ENCODE measurements around the gene JAG1.
"Not testable (repeated sequence)": the region's sequence is repeated elsewhere in the genome, so short reads cannot be mapped to it uniquely, and the experiment has no call there.

JAG1 gene

DNA sequence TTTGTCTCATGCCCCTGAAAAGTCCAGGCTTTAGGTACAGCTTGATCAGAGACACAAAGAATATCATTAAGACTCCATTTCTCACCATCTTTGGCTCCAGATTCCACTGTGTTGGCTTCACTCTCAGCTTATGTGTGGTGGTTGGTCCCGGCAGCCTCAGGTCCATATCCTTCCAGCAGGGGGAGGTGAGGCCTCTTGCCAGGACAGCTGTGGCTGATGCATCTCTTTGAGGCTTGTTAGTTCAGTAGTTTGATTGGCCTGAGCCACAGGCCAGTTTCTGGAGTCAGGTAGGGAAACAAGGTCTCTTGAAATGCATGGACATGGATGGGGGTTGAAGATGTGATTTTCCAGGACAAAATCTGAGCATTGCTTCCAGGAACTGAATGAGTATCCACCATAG is 62.4 kb downstream of the JAG1 start:
- no peak for DNase-seq (ENCODE audit: low read depth, low spot score)

DNA sequence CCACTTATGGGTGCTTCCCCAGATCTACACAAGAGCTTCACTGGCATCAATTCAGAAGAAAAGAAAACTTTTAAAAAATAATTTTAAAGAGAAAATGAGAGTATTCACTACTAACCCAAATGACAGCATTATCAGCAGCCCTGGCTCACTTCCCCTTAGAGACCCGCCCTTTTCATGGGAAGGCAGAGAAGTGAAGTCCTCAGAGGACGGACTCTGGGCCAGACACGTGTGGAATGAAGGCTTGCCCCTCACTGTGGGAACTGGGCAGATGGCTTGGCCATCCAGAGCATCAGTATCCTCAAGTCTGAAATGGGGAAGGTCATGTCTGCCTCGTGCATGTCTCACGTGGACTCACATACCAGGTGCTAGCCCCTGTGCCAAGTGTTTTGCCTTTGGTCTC is 63.5 kb downstream of the JAG1 start:
- no peak for DNase-seq (ENCODE audit: low read depth, low spot score)

DNA sequence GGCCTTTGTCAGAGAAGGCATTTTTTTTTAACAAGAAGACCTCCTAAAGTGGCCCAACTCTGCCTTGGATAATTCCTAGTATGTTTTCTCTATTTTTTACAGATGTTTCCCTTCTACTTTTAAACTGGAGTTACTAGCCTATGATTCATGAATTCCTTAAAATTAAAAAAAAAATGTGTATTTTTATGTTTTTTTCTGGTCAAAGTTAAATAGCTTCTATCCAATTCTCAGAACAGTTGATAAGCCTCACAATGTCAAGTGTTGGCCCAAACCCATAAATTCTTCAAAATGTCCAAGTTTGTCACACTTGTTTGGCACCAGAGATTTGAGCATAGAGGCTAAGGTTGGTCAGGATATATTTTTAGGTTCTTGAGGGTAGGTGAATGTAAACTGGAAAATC is 64.0 kb downstream of the JAG1 start:
- DNase-seq (ENCODE audit: low read depth, low spot score), result no peak

DNA sequence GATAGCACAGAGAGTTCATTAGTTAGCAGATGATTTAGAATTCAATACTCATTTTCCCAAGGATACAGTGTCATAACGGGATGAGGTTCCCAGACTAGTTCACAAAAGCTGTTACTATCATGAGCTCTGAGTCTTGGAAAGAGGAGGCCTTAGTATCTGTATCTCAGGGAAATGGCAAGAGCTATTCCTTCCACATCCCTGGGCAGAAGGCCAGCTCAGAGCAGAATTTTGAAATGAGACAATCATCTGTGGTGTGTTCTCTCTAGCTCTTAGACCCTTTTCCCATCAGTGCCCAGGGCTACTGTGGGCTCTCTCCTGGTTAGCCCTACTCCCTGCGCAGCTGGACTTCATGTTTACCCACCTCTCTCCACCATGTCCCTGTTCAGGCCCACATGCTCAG is 64.5 kb downstream of the JAG1 start:
- DNase-seq (ENCODE audit: low read depth, low spot score), result no peak

DNA sequence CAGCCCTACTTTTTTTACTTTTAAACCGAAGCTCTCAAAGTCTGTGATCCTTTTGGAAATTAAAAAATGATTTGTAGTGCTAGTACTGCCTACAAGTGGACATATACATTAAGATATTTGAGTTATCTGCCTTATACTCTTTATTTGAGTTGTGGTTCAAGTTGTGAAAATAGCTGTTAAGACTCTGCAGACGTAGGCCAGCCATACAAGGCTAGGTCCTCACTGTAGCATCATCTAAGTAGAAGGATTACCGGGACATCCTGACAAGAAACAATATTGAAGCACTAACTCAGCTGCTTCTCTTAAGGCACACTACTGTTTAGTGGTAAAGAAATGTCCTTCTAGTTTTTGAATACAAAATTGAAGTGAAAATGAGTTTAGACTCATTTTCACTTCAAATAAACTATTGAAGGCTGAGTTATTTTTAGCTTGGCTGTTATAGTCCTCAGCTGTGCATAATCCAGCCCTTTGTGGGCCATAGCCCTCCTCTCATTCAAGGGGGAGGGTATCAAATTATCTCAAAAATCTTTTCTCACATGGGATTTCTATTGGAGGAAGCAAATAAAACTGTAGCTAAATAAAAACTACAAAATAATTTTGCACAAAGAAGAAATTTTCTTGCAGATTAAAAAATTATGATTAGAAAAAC is 68.1 kb downstream of the JAG1 start:
- no peak for DNase-seq (ENCODE audit: low read depth, low spot score)

DNA sequence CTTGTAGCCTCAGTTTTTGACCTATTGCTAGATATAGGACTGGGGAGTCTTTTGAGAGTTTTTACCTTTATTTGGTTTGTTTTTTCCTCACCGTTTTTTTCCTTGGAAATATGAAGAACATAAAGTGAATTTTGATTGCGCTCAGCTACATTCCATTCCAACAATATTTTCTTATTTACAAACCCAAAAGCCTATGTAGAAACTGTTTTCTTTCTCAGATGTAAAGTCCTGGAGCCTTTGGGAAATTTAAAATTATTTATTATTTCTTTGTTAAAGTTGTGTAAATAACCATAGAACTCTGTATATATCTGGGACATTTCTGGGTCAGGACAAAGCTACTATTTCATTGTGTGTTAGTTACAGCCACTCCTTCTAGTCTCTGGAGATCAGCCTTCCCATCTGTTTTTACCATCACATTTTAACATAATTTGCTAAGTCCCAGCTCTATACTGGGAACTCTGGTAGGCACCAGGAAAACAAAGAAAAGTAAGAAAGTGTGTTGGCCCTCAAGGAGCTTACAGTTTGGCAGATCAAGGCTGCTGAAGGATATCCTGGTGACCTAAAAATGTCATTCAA is 68.8 kb downstream of the JAG1 start:
- DNase-seq (ENCODE audit: low read depth, low spot score), result no peak

DNA sequence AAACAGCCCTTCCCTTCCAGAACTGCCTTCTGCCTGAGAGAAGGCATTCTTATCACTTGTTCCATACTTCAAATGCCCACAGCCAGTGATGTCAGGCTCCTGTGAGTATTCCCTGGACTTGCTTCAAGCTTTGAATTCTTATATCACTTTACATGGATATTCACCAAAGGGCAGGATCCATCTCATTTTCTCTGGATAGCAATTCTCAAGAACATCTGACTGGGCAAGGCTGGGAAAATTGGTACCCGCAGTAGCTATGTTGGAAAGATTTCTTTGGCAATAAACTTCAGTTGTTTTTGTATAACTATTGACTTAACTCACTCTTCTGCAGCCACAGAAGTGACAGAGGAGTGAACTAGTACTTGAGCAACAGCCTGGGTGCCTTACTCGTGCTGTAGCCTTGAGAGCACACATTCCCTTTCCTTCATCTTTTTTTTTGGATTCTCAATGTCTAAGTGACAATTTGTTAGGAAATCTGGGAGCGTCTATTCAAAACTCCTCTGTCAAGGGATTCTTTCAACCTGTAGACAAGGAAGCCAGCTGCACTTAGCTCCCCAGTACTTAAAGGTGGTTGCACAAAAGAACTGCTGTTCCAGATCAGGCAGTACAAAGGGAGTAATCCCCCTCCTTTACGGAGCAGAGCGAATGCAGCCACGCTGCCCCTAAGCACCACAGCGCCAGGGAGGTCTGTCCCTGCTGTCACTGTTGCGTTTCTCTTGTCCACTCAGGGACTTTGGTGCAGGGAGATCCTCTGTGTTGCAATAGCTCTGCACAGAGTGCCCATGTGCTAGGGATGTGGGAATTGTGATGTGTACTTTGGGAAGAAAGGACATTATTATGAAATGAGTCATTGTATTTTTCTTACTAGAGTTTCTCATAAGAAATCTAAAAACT is 69.6 kb downstream of the JAG1 start:
- DNase-seq (ENCODE audit: low read depth, low spot score), result no peak

DNA sequence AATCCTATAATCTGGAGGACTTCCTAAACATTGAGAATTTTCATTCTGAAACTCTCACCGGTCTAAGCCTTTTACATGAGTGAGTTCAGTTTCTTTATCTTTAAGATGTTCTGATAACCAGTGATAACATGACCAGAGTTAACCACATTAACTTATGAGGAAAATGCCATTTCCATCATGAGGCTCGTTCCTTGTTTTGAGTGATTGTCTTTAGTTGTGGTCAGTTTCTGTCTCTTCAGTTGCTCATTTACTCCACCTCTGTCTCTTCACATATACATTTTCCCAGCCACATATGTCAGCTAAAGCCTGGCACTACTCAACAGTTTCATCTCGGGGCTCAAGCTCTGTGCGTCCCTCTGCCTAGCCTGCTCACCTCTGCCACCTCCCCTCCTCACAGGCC is 70.4 kb downstream of the JAG1 start:
- no peak for DNase-seq (ENCODE audit: low read depth, low spot score)

DNA sequence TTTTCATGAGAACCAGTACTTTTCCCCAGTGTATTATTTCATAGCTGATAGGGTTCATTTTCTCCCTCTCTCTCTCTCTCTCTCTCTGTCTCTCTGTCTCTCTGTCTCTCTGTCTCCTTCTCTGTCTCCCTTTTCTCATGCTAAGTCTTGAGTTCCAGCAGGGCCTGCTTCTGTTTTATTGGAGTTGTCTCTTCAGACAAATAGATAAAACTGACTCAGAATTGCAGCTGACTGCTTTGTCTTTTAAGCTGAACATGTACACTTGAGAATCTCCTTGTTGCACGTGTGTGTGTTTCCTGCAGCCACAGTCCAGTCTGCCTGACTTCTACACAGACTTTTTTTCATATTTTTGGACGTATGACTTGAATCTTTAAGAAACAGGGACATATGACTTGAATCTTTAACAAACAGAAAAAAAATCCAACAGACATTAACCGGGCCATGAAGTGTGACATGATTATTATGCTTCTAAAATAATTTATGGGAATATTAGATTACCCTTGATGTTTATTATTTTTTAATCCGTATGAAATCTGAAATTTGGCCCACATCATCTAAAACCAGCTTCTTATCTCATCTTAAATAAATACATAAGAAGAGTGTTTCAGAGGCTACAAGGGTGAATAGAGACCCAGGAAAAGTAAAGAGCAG is 71.5 kb downstream of the JAG1 start:
- DNase-seq (ENCODE audit: low read depth, low spot score), result no peak

DNA sequence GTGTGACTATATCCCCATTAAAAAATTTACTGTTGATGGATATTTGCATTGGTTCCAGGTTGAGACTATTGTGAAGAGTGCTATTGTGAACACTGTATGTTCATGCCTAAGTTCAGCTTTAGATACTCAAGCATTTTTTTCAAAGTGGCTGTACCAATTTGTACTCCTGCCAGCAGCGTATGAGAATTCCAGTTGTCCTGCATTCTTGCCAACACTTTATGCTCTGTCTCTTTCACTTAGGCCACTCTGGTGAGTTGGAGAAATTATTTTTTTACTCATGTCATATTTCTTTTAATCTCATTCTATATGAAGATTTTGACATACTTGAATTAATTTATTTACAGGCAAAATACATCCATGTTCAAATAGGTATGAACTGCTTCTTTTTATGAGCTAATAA is 76.2 kb downstream of the JAG1 start:
- no peak for DNase-seq (ENCODE audit: low read depth, low spot score)

DNA sequence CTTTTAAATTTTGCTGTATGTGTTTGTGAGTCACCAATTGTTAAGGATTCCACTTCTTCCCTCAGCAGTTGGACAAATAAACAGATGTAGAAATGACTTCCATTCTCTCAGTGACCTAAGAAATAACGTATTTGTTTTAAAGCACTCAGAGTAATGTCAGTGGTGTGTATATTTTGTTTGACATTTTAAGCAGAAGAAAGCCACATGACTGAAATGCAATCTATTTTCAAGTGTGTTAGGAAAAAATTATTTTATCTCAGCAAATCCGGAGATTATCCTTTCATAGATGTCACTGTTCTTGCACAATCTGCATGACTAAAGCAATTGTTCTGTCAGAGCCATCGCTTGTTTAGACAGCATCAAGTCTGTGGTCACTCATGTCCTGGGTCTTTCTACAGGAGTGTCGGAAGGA is 77.1 kb downstream of the JAG1 start:
- no peak for DNase-seq (ENCODE audit: low read depth, low spot score)

DNA sequence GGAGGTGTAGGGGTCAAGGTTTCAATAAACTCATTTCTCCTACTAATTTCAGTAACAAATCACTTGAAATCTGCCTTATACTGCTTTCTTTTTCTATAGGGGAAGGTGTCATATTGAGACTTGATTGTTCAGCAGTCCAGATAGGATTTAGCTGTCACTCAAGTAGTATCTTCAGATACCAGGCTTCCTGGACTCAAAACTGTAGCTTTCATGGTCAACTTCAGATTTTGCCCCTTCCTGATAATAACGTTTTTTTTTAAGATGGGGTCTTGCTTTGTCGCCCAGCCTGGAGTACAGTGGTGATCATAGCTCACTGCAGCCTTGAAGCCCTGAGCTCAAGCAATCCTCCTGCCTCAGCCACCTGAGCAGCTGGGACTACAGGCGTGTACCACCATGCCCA is 77.8 kb downstream of the JAG1 start:
- DNase-seq (ENCODE audit: low read depth, low spot score), result no peak

DNA sequence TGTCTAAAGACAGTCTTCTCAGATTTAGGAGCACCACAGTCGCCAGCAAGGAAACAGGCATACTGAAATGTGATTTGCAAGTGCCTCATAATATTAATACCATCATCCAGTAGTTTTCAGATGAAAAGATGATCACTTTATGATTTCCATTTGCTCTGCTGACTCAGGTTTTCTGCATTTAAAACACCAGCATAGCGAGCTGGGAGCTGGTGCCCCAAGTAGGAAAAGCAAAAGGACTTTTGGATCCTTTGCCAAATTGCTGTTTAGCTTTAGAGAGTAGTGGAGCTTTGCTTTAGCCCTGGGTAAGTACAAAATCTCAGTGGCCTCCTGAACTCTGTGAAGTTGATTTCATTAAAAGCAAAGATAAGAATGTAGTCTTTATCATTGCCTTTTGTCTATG is 78.5 kb downstream of the JAG1 start:
- DNase-seq (ENCODE audit: low read depth, low spot score), result no peak

DNA sequence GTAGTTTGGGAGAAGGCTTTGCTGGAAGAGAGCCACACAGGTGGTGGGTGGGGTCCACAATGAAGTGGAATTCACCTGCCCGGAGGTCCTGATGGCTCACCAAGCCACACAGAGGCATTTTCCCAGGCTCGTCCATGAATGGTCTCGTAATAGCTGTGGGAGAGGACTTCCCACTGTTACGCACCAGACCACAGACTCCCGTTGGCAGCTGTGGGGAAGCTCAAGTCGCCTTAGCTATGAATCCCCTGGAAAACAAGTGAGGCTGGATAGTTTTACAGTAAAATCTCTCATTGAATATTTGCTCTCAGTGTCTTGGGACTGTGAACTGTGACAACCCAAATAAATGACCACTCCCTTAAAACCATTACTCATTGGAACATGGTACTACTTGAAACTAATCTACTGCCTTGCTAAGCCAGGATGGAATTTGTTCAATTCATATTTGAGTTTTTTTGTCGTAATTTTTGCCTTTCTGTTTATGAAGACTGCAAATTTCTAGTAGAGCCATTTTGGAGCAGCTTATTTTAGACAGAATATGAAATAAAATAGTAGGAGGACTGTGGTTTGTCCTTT is 79.4 kb downstream of the JAG1 start:
- DNase-seq (ENCODE audit: low read depth, low spot score), result no peak

DNA sequence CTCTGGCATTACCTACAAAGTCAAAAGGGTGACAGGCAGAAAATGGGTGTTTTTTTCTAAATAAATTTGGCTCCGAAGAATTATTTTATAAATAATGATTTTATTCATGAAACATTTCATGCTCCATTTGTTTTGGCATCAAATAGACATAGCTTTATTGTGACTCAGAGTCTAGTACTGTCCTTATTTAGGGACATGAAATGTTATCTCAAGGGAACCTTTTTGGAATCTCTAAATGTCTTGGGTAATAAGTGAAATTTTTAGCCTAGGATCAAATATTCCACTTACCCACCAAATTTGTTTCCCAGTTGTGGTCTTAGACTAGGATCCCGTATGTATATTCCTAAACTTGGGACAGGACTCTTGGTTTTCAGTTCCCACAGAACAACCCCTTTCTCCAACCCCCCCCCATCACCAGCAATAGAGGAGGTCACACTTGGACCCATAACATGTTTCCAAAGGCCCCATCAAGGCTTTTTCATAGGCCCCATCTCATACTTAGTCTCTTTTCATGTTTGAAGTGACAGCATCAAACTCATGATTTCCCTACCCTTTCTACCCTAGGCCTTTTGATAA is 81.8 kb downstream of the JAG1 start:
- no peak for DNase-seq (ENCODE audit: low read depth, low spot score)

DNA sequence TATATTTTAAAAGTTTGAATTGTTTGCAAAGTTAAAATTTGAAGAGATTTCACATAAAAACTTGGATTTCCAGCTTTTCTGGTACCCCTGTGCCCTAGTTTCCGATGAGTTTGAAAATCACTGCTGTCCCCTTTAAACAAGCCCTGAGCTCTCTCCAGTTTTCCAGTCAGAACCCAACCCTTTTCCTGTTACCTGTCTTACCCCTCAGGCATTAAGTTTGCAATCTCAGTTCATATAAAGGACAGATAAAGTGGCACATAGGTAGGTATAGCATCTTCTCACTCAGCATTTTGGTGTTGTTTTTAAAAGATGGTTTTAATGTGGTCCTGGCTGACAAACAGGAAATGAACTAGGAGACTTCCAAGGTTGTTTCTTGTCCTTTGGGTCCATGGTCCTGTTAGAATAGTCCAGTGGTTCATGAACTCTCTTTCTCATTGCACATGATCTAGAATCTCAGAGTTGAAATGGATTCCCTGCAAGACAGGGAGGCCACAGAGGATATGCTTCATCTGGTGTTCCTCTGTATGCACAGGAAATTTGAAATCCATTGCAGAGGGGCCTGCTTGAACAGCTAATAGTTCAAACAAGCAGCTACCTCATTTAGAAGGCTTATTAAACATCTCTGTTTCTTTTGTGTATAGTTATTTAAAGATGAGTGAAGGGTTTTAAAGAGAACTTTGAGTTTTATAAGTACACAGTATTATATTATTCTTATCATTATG is 82.7 kb downstream of the JAG1 start:
- DNase-seq (ENCODE audit: low read depth, low spot score), result no peak

DNA sequence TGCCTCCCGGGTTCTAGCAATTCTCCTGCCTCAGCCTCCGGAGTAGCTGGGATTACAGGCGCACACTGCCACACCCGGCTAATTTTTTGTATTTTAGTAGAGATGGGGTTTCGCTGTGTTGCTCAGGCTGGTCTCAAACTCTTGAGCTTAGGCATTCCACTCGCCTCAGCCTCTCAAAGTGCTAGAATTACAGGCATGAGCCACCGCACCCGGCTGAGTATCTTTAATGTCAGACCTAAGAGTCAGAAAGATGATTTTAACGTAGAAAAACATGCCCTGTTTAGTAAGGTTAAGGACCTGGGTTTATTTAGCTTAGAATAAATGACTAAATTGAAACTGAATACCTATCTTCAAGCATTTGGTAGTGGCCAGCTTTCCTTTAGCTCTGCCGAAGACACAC is 83.4 kb downstream of the JAG1 start:
- DNase-seq (ENCODE audit: low read depth, low spot score), result not testable (repeated sequence)

All from iPS DF 19.7 (cell line).